Keratinocyte (primary cell): ENCODE data around the gene PI4KA. TPM values are rescaled to one million over a fixed set of nuclear protein-coding genes. Genes with fewer than 3 reads are reported as not detected.

Experiments
- DNase-seq: peaks from one replicate; pipeline ENCODE4 v3.0.0-alpha.2; 2011; ENCODE audit warnings: low read depth, missing footprints, low spot score
- FAIRE-seq: peaks from 2 replicates; lab custom pipeline; 2011; peaks lifted over from hg19 to GRCh38; lab: Jason Lieb, UNC
- H2AFZ ChIP-seq: 2 replicates; pipeline ENCODE4 v1.6.0; 2012; ENCODE audit warnings: low read length, control low read depth, inconsistent platforms; ENCODE audit not compliant: control insufficient read depth
- H3K27ac ChIP-seq: 2 replicates; pipeline ENCODE4 v1.5.1; 2011; ENCODE audit warnings: low read length; ENCODE audit not compliant: control insufficient read depth, insufficient read depth
- H3K27me3 ChIP-seq: 3 replicates; pipeline ENCODE4 v1.6.0; 2011; ENCODE audit warnings: low read length; ENCODE audit not compliant: control insufficient read depth, insufficient read depth; ENCODE audit errors: extremely low read depth
- H3K36me3 ChIP-seq, 2 experiments: 2 replicates in 1 of 2; 3 replicates in 1 of 2; pipeline ENCODE4 v1.5.1; 2011; ENCODE audit warnings: low read length in 2 of 2, mild to moderate bottlenecking in 1 of 2; ENCODE audit not compliant: control insufficient read depth in 2 of 2, insufficient read depth in 2 of 2; ENCODE audit errors: extremely low read depth in 1 of 2
- H3K4me1 ChIP-seq: 3 replicates; pipeline ENCODE4 v1.5.1; 2011; ENCODE audit warnings: low read length; ENCODE audit not compliant: control insufficient read depth, insufficient read depth; ENCODE audit errors: extremely low read depth
- H3K4me2 ChIP-seq: 3 replicates; pipeline ENCODE4 v1.6.0; 2011; ENCODE audit warnings: low read depth, low read length; ENCODE audit not compliant: control insufficient read depth, insufficient read depth; ENCODE audit errors: extremely low read depth
- H3K4me3 ChIP-seq, 3 experiments: fragments of 200-600 bp in 1 of 3; sonication (generic) in 1 of 3; 2 replicates in 2 of 3; 3 replicates in 1 of 3; pipeline ENCODE4 v1.5.1; 2011 to 2016; ENCODE audit warnings: low read length in 3 of 3, mild to moderate bottlenecking in 3 of 3, control low read depth in 2 of 3, inconsistent platforms in 1 of 3, low read depth in 1 of 3, mixed read lengths in 1 of 3, mixed run types in 1 of 3, moderate library complexity in 1 of 3; ENCODE audit not compliant: control insufficient read depth in 2 of 3, insufficient read depth in 2 of 3; ENCODE audit errors: extremely low read depth in 1 of 3
- H3K79me2 ChIP-seq: 2 replicates; pipeline ENCODE4 v1.6.0; 2012; ENCODE audit warnings: low read length; ENCODE audit not compliant: control insufficient read depth, insufficient read depth
- H3K9ac ChIP-seq: 3 replicates; pipeline ENCODE4 v1.6.0; 2011; ENCODE audit warnings: low read length; ENCODE audit not compliant: control insufficient read depth, insufficient read depth; ENCODE audit errors: extremely low read depth
- H3K9me1 ChIP-seq: 3 replicates; pipeline ENCODE4 v1.6.0; 2011; ENCODE audit warnings: low read length; ENCODE audit not compliant: control insufficient read depth, insufficient read depth; ENCODE audit errors: extremely low read depth
- H3K9me3 ChIP-seq: 2 replicates; pipeline ENCODE4 v1.5.1; 2012; ENCODE audit warnings: low read depth, low read length; ENCODE audit not compliant: control insufficient read depth
- H4K20me1 ChIP-seq: 3 replicates; pipeline ENCODE4 v1.6.0; 2011; ENCODE audit warnings: low read length; ENCODE audit not compliant: control insufficient read depth, insufficient read depth; ENCODE audit errors: extremely low read depth
- CTCF ChIP-seq, 3 experiments: IDR thresholded peaks in 1 of 3; conservative IDR thresholded peaks in 1 of 3; optimal IDR thresholded peaks in 1 of 3; 2 replicates in 2 of 3; 3 replicates in 1 of 3; pipeline versions ENCODE3 to v1.5.1; 2011; ENCODE audit warnings: low read length in 3 of 3, mild to moderate bottlenecking in 3 of 3, moderate library complexity in 2 of 3, control low read depth in 1 of 3, inconsistent platforms in 1 of 3; ENCODE audit not compliant: insufficient read depth in 2 of 3; ENCODE audit errors: extremely low read depth in 1 of 3
- EZH2 ChIP-seq: IDR thresholded peaks from one replicate; pipeline ENCODE4 v1.6.1; 2012; ENCODE audit warnings: inconsistent platforms, mild to moderate bottlenecking, low read length, moderate library complexity
- dilution Hi-C: fragments of 300-500 bp; cut with MboI; formaldehyde crosslinking; loops from one replicate; pipeline ENCODE4 v1.7.0; 2020; ENCODE audit warnings: low sequenced_read_pairs; ENCODE audit not compliant: extremely low pct_ligation_motif_present
- polyA plus RNA-seq, 5 experiments: library from polyadenylated mRNA; depleted of rRNA in 3 of 5; stranded (reverse) in 3 of 5; stranded (forward) in 1 of 5; unstranded in 1 of 5; fragments of >200 nt; gene quantifications; 1 replicate in 1 of 5; 2 replicates in 3 of 5; 3 replicates in 1 of 5; pipeline versions ENCODE4 v1.2.1 to v1.2.3, GENCODE V29; 2011 to 2012; ENCODE audit warnings: missing spikeins in 2 of 5, low read depth in 1 of 5, low replicate concordance in 1 of 5

The PI4KA gene
- polyA plus RNA-seq, 1 donor (not counting 4 experiments of a cell fraction or from before 2014, with no cell fraction given), result 13.6 TPM

GRCh38 chr22:20779014-20779817 lies 79.4 kb downstream of the PI4KA start:
- Histone ChIP-seq H3K36me3 (peaks cover 4 to 10% of the 10 kb centered on the region in 2 experiments), H2AFZ (no peak overlapping the region), H3K9me3 (no peaks in the 10 kb centered on the region), H3K9me1 (no peaks in the 10 kb centered on the region), H3K27me3 (no peaks in the 10 kb centered on the region), H3K9ac (no peak overlapping the region), H3K4me1 (peaks cover 12% of the 10 kb centered on the region), H3K4me2 (no peak overlapping the region), H3K4me3 (no peak overlapping the region), H3K27ac (no peak overlapping the region), H4K20me1 (no peaks in the 10 kb centered on the region), H3K79me2 (no peaks in the 10 kb centered on the region)
- FAIRE-seq (no peak), DNase-seq (no peak)
- dilution Hi-C loops, result no loop called here
- TF ChIP-seq EZH2 (no peak), CTCF (optimal IDR thresholded peaks at IDR 0.05 in 1 of 3, IDR thresholded peaks at IDR 0.05 in 1 of 3, conservative IDR thresholded peaks at IDR 0.05 in 1 of 3; ENCODE audit: extremely low read depth in 1 of 3, insufficient read depth in 2 of 3, low read length in 3 of 3) (no peak)

GRCh38 chr22:20777420-20778177 lies 81.0 kb downstream of the PI4KA start:
- Histone ChIP-seq H3K36me3 (peaks cover 4 to 6% of the 10 kb centered on the region in 2 experiments), H3K4me2 (peak overlapping the region; percentile 41), H3K4me3 (no peak overlapping the region), H3K9me3 (no peaks in the 10 kb centered on the region), H3K27ac (peak overlapping the region; percentile 42), H2AFZ (no peak overlapping the region), H4K20me1 (no peaks in the 10 kb centered on the region), H3K9ac (peak overlapping the region; percentile 10), H3K9me1 (no peaks in the 10 kb centered on the region), H3K4me1 (peaks cover 12% of the 10 kb centered on the region), H3K27me3 (no peaks in the 10 kb centered on the region), H3K79me2 (no peaks in the 10 kb centered on the region)
- TF ChIP-seq EZH2 (no peak), CTCF (optimal IDR thresholded peaks at IDR 0.05 in 1 of 3, IDR thresholded peaks at IDR 0.05 in 1 of 3, conservative IDR thresholded peaks at IDR 0.05 in 1 of 3; ENCODE audit: extremely low read depth in 1 of 3, insufficient read depth in 2 of 3, low read length in 3 of 3) (peak; percentile 25 to 43 (median 26))
- dilution Hi-C loops, result no loop called here
- FAIRE-seq (peak; percentile 98), DNase-seq (peak; percentile 79)
